Stimulated activated CD4-positive, alpha-beta T cell treated with anti-CD3 and anti-CD28 coated beads, Interleukin-4, amount 100 ng/mL, for 1 hour (primary cell): ENCODE results near the gene SCEL.
"Not testable (repeated sequence)": the region's sequence is repeated elsewhere in the genome, so short reads cannot be mapped to it uniquely, and the experiment has no call there.

Source experiments
- DNase-seq: peaks from one replicate; pipeline ENCODE4 v3.0.0-alpha.2; 2020

The SCEL gene

GRCh38 chr13:77571956-77572355 lies 36.5 kb downstream of the SCEL start:
- no peak for DNase-seq

- DNase-seq: no peak
Measured at GRCh38 chr13:77574096-77574495, 38.6 kb downstream of the SCEL start.

GRCh38 chr13:77579959-77580358 lies 44.5 kb downstream of the SCEL start:
- no peak for DNase-seq

- no peak for DNase-seq
Measured at GRCh38 chr13:77580748-77581147, 45.2 kb downstream of the SCEL start.

GRCh38 chr13:77583581-77583980 lies 48.1 kb downstream of the SCEL start:
- no peak for DNase-seq

- DNase-seq: no peak
Measured at GRCh38 chr13:77584106-77584505, 48.6 kb downstream of the SCEL start.

- no peak for DNase-seq
Measured at GRCh38 chr13:77595166-77595810, 59.8 kb downstream of the SCEL start.

GRCh38 chr13:77596777-77597176 lies 61.3 kb downstream of the SCEL start:
- no peak for DNase-seq

GRCh38 chr13:77599351-77599750 lies 63.8 kb downstream of the SCEL start:
- no peak for DNase-seq

- no peak for DNase-seq
Measured at GRCh38 chr13:77600701-77601100, 65.2 kb downstream of the SCEL start.

GRCh38 chr13:77611068-77611467 lies 75.6 kb downstream of the SCEL start:
- DNase-seq: no peak

GRCh38 chr13:77616027-77616426 lies 80.5 kb downstream of the SCEL start:
- no peak for DNase-seq

GRCh38 chr13:77619655-77620054 lies 84.1 kb downstream of the SCEL start:
- no peak for DNase-seq

GRCh38 chr13:77620138-77620537 lies 84.6 kb downstream of the SCEL start:
- DNase-seq: no peak

GRCh38 chr13:77623806-77624205 lies 88.3 kb downstream of the SCEL start:
- DNase-seq: no peak

GRCh38 chr13:77628170-77628569 lies 92.7 kb downstream of the SCEL start:
- DNase-seq: no peak

GRCh38 chr13:77637588-77637987 lies 102.1 kb downstream of the SCEL start:
- no peak for DNase-seq

GRCh38 chr13:77650409-77650808 lies 114.9 kb downstream of the SCEL start:
- no peak for DNase-seq

GRCh38 chr13:77653301-77653700 lies 117.8 kb downstream of the SCEL start:
- no peak for DNase-seq

GRCh38 chr13:77660016-77660415 lies 124.5 kb downstream of the SCEL start:
- not testable (repeated sequence) for DNase-seq

GRCh38 chr13:77660841-77661250 lies 125.3 kb downstream of the SCEL start:
- no peak for DNase-seq

- not testable (repeated sequence) for DNase-seq
Measured at GRCh38 chr13:77662301-77662700, 126.8 kb downstream of the SCEL start.

GRCh38 chr13:77662831-77663230 lies 127.3 kb downstream of the SCEL start:
- DNase-seq: not testable (repeated sequence)

GRCh38 chr13:77674852-77675251 lies 139.3 kb downstream of the SCEL start:
- no peak for DNase-seq

GRCh38 chr13:77678691-77679235 lies 143.3 kb downstream of the SCEL start:
- no peak for DNase-seq
